Mesenchymal stem cell (in vitro differentiated cells and primary cell): ENCODE results near the gene VPS26C.

Source experiments
- DNase-seq: peaks from one replicate; pipeline ENCODE4 v3.0.0-alpha.2; 2013
- H2AFZ ChIP-seq: one replicate; pipeline ENCODE4 v1.6.1; 2013; ENCODE audit warnings: low read depth, mild to moderate bottlenecking, control low read depth, inconsistent platforms, low read length, moderate library complexity
- H2AK5ac ChIP-seq: 2 replicates; pipeline ENCODE4 v1.6.1; 2013; ENCODE audit warnings: low read length, moderate library complexity, mild to moderate bottlenecking, inconsistent platforms; ENCODE audit not compliant: severe bottlenecking
- H2BK120ac ChIP-seq: one replicate; pipeline ENCODE4 v1.6.1; 2013; ENCODE audit warnings: low read depth, mild to moderate bottlenecking, inconsistent platforms, low read length, moderate library complexity
- H2BK12ac ChIP-seq, 2 experiments: one replicate each; pipeline ENCODE4 v1.6.1; 2013; ENCODE audit warnings: inconsistent platforms in 2 of 2, low read length in 2 of 2, mild to moderate bottlenecking in 2 of 2, moderate library complexity in 2 of 2, control low read depth in 1 of 2
- H2BK15ac ChIP-seq: one replicate; pipeline ENCODE4 v1.6.1; 2013; ENCODE audit warnings: mild to moderate bottlenecking, low read depth, inconsistent platforms; ENCODE audit not compliant: poor library complexity, severe bottlenecking
- H2BK5ac ChIP-seq: 2 replicates; pipeline ENCODE4 v1.6.1; 2013; ENCODE audit warnings: low read depth, mild to moderate bottlenecking, low read length, control low read depth, inconsistent platforms; ENCODE audit not compliant: poor library complexity, severe bottlenecking
- H3K14ac ChIP-seq, 2 experiments: one replicate each; pipeline ENCODE4 v1.6.1; 2013; ENCODE audit warnings: inconsistent platforms in 2 of 2, low read length in 2 of 2, control low read depth in 1 of 2, mild to moderate bottlenecking in 1 of 2, moderate library complexity in 1 of 2
- H3K18ac ChIP-seq, 2 experiments: one replicate each; pipeline ENCODE4 v1.6.1; 2013; ENCODE audit warnings: inconsistent platforms in 2 of 2, low read length in 2 of 2, control low read depth in 1 of 2, low read depth in 1 of 2, mild to moderate bottlenecking in 1 of 2
- H3K23ac ChIP-seq, 2 experiments: one replicate each; pipeline ENCODE4 v1.6.1; 2013; ENCODE audit warnings: inconsistent platforms in 2 of 2, low read length in 2 of 2, mild to moderate bottlenecking in 2 of 2, moderate library complexity in 2 of 2, control low read depth in 1 of 2
- H3K27ac ChIP-seq: 2 replicates; pipeline ENCODE4 v1.5.1; 2013; ENCODE audit warnings: mild to moderate bottlenecking, moderate library complexity, low read length, control low read depth, inconsistent platforms; ENCODE audit not compliant: poor library complexity, severe bottlenecking
- H3K27me3 ChIP-seq, 2 experiments: 2 replicates each; pipeline versions ENCODE4 v1.6.1 to v1.7.0; 2013; ENCODE audit warnings: low read length in 2 of 2, mild to moderate bottlenecking in 2 of 2, moderate library complexity in 2 of 2, control low read depth in 1 of 2, inconsistent platforms in 1 of 2; ENCODE audit not compliant: control insufficient read depth in 1 of 2, insufficient read depth in 1 of 2
- H3K36me3 ChIP-seq, 2 experiments: 2 replicates each; pipeline versions ENCODE4 v1.6.1 to v1.7.0; 2013; ENCODE audit warnings: low read length in 2 of 2, control low read depth in 1 of 2, inconsistent platforms in 1 of 2, low read depth in 1 of 2, mild to moderate bottlenecking in 1 of 2; ENCODE audit not compliant: insufficient read depth in 2 of 2, control insufficient read depth in 1 of 2
- H3K4ac ChIP-seq, 2 experiments: one replicate each; pipeline ENCODE4 v1.6.1; 2013; ENCODE audit warnings: inconsistent platforms in 2 of 2, low read length in 2 of 2, mild to moderate bottlenecking in 2 of 2, moderate library complexity in 2 of 2, control low read depth in 1 of 2, low read depth in 1 of 2
- H3K4me1 ChIP-seq: 2 replicates; pipeline ENCODE4 v1.6.1; 2013; ENCODE audit warnings: low read depth, low read length, control low read depth; ENCODE audit not compliant: control insufficient read depth, insufficient read depth
- H3K4me2 ChIP-seq: 2 replicates; pipeline ENCODE4 v1.6.1; 2013; ENCODE audit warnings: low read length, mild to moderate bottlenecking, inconsistent platforms; ENCODE audit not compliant: poor library complexity, severe bottlenecking
- H3K4me3 ChIP-seq, 2 experiments: 2 replicates each; pipeline versions ENCODE4 v1.5.1 to v1.7.0; 2013; ENCODE audit warnings: low read length in 2 of 2, mild to moderate bottlenecking in 2 of 2, control low read depth in 1 of 2, low read depth in 1 of 2; ENCODE audit not compliant: insufficient read depth in 1 of 2
- H3K79me1 ChIP-seq: replicated peaks from 2 replicates; pipeline ENCODE4 v1.6.1; 2013; ENCODE audit warnings: mild to moderate bottlenecking, control low read depth, low read length, inconsistent platforms; ENCODE audit not compliant: poor library complexity, severe bottlenecking
- H3K9ac ChIP-seq: 2 replicates; pipeline ENCODE4 v1.7.0; 2013; ENCODE audit warnings: mild to moderate bottlenecking, low read length, moderate library complexity
- H3K9me3 ChIP-seq: 2 replicates; pipeline ENCODE4 v1.7.0; 2013; ENCODE audit warnings: mild to moderate bottlenecking, low read length; ENCODE audit not compliant: control insufficient read depth
- H4K8ac ChIP-seq: one replicate; pipeline ENCODE4 v1.6.1; 2013; ENCODE audit warnings: inconsistent platforms, mild to moderate bottlenecking, low read length, moderate library complexity
- H4K91ac ChIP-seq: one replicate; pipeline ENCODE4 v1.6.1; 2013; ENCODE audit warnings: mild to moderate bottlenecking, low read length, inconsistent platforms
- WGBS: methylation state at CpG from one replicate; pipeline ENCODE4 v1.1.7; 2013; ENCODE audit warnings: mixed read lengths; 5-methylcytosine and 5-hydroxymethylcytosine counted together

The VPS26C gene

DNA sequence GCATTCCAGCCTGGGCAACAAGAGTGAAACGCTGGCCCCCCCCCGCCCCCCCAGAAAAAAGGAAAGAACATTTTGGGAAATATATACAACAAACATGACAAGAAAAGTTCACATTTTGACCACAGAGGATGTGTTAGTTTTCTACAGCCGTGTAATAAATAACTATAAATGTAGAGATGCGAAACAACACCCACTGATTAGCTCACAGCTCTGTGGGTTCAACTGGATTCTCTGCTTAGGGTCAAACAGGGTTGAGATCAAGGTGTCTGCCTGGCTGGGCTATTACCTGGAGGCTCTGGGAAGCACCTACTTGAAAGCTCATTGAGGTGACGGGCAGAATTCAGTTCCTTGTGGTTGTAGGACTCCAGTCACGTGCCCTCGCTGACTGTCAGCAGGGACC lies 11.1 kb upstream of the VPS26C start:
- Histone ChIP-seq H3K79me1 (no peaks in the 10 kb centered on the region), H3K9ac (no peak overlapping the region), H3K23ac (no peak overlapping the region), H3K9me3 (no peaks in the 10 kb centered on the region), H3K4me1 (peaks cover 4% of the 10 kb centered on the region), H3K36me3 (no peaks in the 10 kb centered on the region), H3K18ac (no peak overlapping the region), H3K27ac (no peak overlapping the region), H4K91ac (no peak overlapping the region), H2BK5ac (no peak overlapping the region), H3K4me2 (no peak overlapping the region), H3K14ac (no peak overlapping the region), H2AFZ (no peak overlapping the region), H2BK12ac (no peak overlapping the region), H2BK15ac (no peak overlapping the region), H2AK5ac (no peak overlapping the region), H3K4me3 (no peak overlapping the region), H3K4ac (no peak overlapping the region), H2BK120ac (no peak overlapping the region), H4K8ac (no peak overlapping the region), H3K27me3 (peaks cover 0 to 6% of the 10 kb centered on the region in 2 experiments)
- WGBS, result 92% methylated on average over 5 of the region's 7 CpGs
- DNase-seq, result no peak

GRCh38 chr21:37276377-37276776 lies 9.2 kb upstream of the VPS26C start:
- Histone ChIP-seq H3K36me3 (no peaks in the 10 kb centered on the region), H4K8ac (no peak overlapping the region), H3K4me2 (no peak overlapping the region), H3K27ac (no peak overlapping the region), H3K23ac (no peak overlapping the region), H3K9me3 (no peaks in the 10 kb centered on the region), H2BK12ac (no peak overlapping the region), H3K79me1 (no peaks in the 10 kb centered on the region), H3K4me3 (no peak overlapping the region), H4K91ac (no peak overlapping the region), H2AFZ (no peak overlapping the region), H2AK5ac (no peak overlapping the region), H3K9ac (no peak overlapping the region), H2BK15ac (no peak overlapping the region), H3K4ac (no peak overlapping the region), H3K18ac (no peak overlapping the region), H2BK120ac (no peak overlapping the region), H3K27me3 (peaks cover 0 to 2% of the 10 kb centered on the region in 2 experiments), H2BK5ac (no peak overlapping the region), H3K14ac (no peak overlapping the region), H3K4me1 (peaks cover 4% of the 10 kb centered on the region)
- WGBS, result 56% methylated on average over 1 of the region's 3 CpGs
- DNase-seq, result no peak

- H3K4me1 ChIP-seq, result peaks cover 4% of the 10 kb centered on the region
- no peak overlapping the region for H3K4ac ChIP-seq
- peaks cover 2% of the 10 kb centered on the region for H3K9me3 ChIP-seq
- no peaks in the 10 kb centered on the region for H3K36me3 ChIP-seq
- no peak overlapping the region for H3K4me2 ChIP-seq
- no peak overlapping the region for H4K8ac ChIP-seq
- no peak overlapping the region for H2BK5ac ChIP-seq
- H3K9ac ChIP-seq, result no peak overlapping the region
- DNase-seq, result no peak
- H4K91ac ChIP-seq, result no peak overlapping the region
- no peaks in the 10 kb centered on the region for H3K27me3 ChIP-seq
- no peak overlapping the region for H2BK120ac ChIP-seq
- H2AK5ac ChIP-seq, result no peak overlapping the region
- no peak overlapping the region for H2BK12ac ChIP-seq
- H3K79me1 ChIP-seq, result peaks cover 7% of the 10 kb centered on the region
- H3K14ac ChIP-seq, result no peak overlapping the region
- H2BK15ac ChIP-seq, result no peak overlapping the region
- H2AFZ ChIP-seq, result no peak overlapping the region
- no peak overlapping the region for H3K27ac ChIP-seq
- H3K4me3 ChIP-seq, result no peak overlapping the region
- no peak overlapping the region for H3K18ac ChIP-seq
- H3K23ac ChIP-seq, result no peak overlapping the region
- 65% methylated on average over 7 of the region's 9 CpGs for WGBS
Observed at GRCh38 chr21:37273911-37274690, 7.0 kb upstream of the VPS26C start.

- H3K23ac ChIP-seq, result no peak overlapping the region
- no peak overlapping the region for H4K91ac ChIP-seq
- peaks cover 2% of the 10 kb centered on the region for H3K9me3 ChIP-seq
- H2BK120ac ChIP-seq, result no peak overlapping the region
- H3K36me3 ChIP-seq, result no peaks in the 10 kb centered on the region
- H2AFZ ChIP-seq, result no peak overlapping the region
- peaks cover 4% of the 10 kb centered on the region for H3K4me1 ChIP-seq
- no peak overlapping the region for H4K8ac ChIP-seq
- no peak for DNase-seq
- no CpG with 5 or more reads among the region's 1 CpG for WGBS
- H3K27me3 ChIP-seq, result no peaks in the 10 kb centered on the region
- H3K4me2 ChIP-seq, result no peak overlapping the region
- H3K4me3 ChIP-seq, result no peak overlapping the region
- H2BK12ac ChIP-seq, result no peak overlapping the region
- no peak overlapping the region for H3K18ac ChIP-seq
- no peak overlapping the region for H3K27ac ChIP-seq
- no peak overlapping the region for H2BK15ac ChIP-seq
- H2BK5ac ChIP-seq, result no peak overlapping the region
- no peak overlapping the region for H3K14ac ChIP-seq
- no peak overlapping the region for H2AK5ac ChIP-seq
- H3K79me1 ChIP-seq, result peaks cover 8% of the 10 kb centered on the region
- no peak overlapping the region for H3K9ac ChIP-seq
- no peak overlapping the region for H3K4ac ChIP-seq
Observed at GRCh38 chr21:37273440-37273839, 6.3 kb upstream of the VPS26C start.
